ENCODE results near the gene KRTAP5-7.

- TF ChIP-seq, protein P1, sequence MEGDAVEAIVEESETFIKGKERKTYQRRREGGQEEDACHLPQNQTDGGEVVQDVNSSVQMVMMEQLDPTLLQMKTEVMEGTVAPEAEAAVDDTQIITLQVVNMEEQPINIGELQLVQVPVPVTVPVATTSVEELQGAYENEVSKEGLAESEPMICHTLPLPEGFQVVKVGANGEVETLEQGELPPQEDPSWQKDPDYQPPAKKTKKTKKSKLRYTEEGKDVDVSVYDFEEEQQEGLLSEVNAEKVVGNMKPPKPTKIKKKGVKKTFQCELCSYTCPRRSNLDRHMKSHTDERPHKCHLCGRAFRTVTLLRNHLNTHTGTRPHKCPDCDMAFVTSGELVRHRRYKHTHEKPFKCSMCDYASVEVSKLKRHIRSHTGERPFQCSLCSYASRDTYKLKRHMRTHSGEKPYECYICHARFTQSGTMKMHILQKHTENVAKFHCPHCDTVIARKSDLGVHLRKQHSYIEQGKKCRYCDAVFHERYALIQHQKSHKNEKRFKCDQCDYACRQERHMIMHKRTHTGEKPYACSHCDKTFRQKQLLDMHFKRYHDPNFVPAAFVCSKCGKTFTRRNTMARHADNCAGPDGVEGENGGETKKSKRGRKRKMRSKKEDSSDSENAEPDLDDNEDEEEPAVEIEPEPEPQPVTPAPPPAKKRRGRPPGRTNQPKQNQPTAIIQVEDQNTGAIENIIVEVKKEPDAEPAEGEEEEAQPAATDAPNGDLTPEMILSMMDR (IDR thresholded peaks at IDR 0.05): no peak
- no peak for TF ChIP-seq POLR2A (IDR thresholded peaks at IDR 0.05)
These were observed 37.4 kb downstream of the KRTAP5-7 start for GRCh38 chr11:71564430-71564829.

Data from heart left ventricle (tissue), 13 donors.